COLO668 (cell line): ENCODE measurements around the gene LIN54.
A peak's percentile ranks its signal among the peaks of the same experiment; 100 is the strongest.
"Not testable (repeated sequence)": the region's sequence is repeated elsewhere in the genome, so short reads cannot be mapped to it uniquely, and the experiment has no call there.

Source experiments
- DNase-seq: peaks from one replicate; lab custom pipeline; 2025; ENCODE audit not compliant: unreplicated experiment; lab: John Stamatoyannopoulos, UW

LIN54 gene

DNA sequence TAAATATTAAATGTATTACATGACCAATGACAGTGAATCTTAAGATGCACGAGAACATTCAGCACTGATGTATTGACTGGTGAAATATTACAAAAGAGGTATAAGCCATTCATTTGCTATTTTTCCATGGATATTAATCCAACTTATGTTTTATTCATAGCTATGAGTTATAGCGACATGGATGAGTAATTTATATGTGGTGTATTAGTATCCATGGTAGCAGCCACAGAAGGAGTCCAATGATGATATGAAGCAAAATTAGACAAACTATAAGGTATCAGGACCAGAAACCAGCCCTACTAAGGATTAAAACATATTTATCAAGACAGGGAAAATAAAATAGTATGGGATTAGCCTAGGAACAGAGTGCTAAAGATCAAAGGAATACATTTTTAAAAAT is 59.4 kb downstream of the LIN54 start:
- DNase-seq = no peak

DNA sequence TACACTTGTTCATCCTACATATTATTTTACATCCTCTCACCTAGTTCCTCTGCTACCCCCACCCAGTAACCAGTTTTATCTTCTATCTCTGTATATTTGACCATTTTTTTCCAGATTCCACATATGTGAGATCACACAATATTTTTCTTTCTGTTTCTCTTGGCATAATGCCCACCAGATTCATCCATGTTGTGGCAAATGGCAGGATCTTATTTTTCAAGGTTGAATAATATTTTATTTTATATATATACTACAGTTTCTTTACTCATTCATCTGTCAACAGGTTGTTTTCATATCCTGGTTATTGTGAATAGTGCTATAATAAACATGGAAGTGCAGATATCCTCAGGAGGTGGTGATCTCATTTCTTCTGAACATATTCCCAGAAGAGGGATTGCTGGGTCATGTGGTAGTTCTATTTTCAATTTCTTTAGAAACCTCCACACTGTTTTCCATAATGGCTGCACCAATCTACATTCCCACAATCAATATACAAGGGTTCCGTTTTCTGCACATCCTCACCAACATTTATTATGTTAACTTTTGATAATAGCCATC is 61.9 kb downstream of the LIN54 start:
- DNase-seq = no peak

DNA sequence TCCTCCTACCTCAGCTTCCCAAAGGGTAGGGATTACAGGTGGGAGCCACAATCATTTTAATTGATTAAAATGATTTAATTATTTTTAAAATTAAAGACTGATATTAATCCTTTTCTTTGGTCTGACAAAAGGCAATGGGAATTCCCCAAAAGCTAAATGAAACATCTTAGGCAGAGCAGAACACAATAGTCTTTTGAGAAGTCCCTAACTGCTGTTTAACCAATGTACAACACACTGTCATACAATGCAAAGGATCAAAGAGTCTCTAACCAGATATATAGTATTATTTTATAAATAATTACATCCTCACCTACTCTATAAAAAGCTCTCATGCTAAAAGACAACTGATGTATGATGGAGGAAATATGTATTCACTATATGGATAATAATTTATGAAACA is 63.1 kb downstream of the LIN54 start:
- no peak for DNase-seq

DNA sequence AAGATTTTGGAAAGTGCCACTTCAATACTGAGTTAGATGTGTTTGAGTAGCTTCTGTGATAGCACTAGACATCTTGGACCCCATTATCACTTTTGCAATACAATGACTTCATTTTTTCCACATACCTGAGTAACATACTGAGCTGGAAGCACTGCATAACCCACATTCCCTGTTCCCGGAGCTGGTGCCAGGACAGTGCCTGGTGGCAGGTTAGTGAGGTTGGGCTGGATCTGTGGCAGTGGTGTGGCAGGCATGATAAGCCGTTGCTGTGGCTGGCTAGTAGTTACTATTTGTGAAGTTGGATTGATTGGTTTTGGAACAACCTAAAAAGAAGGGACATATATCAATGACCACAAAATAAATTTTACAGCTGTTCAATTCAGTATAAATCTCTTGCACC is 71.2 kb downstream of the LIN54 start:
- DNase-seq = no peak

DNA sequence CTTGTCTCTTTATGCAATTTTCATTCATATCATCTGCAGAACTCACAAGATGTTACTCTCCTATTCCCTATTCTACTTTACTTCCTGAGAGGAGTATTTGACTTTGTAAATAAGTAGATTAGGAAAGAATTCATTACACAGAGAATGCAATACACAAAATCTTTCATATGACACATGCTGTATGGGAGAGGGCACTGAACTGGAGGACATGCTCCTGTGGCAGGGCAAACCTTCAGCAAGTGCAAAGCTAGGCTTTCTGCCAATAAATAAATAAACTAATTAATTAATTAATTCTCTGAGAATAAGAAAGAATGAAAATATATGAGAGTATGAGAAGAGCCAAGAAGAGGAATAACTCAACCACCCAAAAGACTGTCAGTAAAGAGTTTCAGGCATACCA is 76.2 kb downstream of the LIN54 start:
- DNase-seq = no peak

GRCh38 chr4:82930848-82931755 is 79.5 kb downstream of the LIN54 start:
- DNase-seq = no peak

GRCh38 chr4:82921795-82922194 is 88.8 kb downstream of the LIN54 start:
- DNase-seq = no peak

- no peak for DNase-seq
Observed at GRCh38 chr4:82919386-82919785, 91.2 kb downstream of the LIN54 start.

- DNase-seq = no peak
Observed at GRCh38 chr4:82918091-82918490, 92.5 kb downstream of the LIN54 start.

- DNase-seq = not testable (repeated sequence)
Observed at GRCh38 chr4:82913968-82914367, 96.7 kb downstream of the LIN54 start.

DNA sequence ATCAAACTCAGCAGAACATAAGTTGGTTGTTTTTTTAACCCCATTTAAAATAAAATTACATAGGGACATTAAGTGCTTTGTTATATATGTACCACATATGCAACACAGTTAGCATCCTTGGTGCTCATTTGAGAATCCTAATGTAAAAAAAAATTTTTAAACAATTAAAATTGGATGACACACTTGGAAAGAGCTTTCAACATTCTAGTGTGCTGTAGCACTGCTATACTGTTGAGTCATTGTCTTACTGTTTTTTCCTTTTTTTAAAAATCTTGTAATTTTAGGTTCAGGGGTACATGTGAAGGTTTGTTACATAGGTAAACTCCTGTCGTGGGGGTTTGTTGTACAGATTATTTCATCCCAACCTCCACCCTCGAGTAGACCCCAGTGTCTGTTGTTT is 97.3 kb downstream of the LIN54 start:
- no peak for DNase-seq

DNA sequence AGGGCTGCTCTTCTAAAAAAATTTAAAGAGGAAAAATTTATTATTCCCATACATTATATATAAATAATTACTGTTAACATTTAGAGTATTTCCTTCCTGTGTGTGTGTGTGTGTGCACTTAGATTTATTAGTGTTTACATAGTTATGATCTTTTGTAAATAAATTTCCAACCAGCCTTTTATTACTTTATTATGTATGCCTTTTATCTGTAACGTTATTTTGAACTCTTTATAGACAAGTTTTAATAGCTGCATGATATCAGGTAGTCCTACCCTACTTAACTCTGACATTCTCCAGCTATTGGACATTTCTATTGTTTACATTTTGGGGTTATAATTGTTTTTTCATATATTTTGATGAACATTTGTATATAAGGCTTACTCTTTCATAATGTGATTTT is 101.3 kb downstream of the LIN54 start:
- no peak for DNase-seq

GRCh38 chr4:82906469-82906868 is 104.2 kb downstream of the LIN54 start:
- DNase-seq = no peak

GRCh38 chr4:82905205-82905604 is 105.4 kb downstream of the LIN54 start:
- no peak for DNase-seq

DNA sequence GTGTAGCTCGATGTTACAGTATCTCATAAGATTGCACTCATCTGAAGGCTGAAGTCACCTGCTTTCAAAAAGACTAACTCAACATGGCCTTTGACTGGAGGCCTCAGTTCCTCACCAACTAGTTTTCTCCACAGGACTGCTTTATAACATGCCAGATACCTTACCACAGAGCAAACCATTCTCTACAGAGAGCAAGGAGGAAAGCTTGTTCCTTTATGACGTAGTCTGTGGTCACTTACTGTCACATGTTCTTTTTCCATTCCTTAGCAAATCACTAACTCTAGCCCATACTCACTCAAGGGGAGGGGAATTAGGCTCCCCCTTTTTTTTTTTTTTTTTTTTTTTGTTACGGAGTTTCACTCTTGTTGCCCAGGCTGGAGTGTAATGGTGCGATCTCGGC is 106.9 kb downstream of the LIN54 start:
- no peak for DNase-seq

- DNase-seq = no peak
Observed at GRCh38 chr4:82901183-82901718, 109.4 kb downstream of the LIN54 start.

DNA sequence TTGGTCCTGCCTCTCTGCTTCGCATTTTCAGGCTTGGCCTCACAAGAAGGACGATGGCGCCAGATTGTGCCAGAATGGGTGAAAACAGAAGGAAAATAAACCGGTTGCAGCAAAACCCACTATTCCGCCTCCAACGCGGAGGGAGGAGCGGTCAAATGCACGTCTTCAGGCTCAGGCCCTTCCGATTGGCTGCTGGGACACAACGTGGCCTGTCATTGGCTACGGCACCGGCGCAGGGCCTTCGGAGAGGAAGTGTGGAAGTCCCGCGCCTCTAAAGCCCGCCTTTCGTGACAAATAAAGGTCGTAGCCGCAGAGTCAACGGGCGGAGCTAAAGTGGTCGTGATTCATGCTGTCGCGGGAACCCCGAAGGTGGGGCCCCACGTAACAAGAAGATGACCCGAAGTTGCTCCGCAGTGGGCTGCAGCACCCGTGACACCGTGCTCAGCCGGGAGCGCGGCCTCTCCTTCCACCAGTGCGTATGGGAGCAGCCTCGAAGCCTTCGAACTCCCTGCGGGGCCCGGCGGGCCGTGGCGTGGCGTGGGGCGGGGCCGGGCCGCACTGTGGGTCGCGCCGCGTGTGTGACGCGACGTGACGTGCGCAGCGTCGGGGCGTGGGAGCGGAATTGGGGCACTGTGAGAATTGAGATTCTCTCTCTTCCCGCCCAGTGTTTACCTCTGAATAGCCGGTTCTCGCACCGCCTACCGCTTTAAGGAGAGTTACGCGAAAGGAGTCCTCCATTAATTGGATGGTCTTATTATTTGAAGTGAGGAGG is 110.0 kb downstream of the LIN54 start, which contains the start of gene THAP9:
Gene THAP9, plus strand, starts transcription at position 325 of the 772 bp plus-strand sequence. Its CDS starts 68 bp downstream, at position 393.
- DNase-seq = peak; percentile 98

DNA sequence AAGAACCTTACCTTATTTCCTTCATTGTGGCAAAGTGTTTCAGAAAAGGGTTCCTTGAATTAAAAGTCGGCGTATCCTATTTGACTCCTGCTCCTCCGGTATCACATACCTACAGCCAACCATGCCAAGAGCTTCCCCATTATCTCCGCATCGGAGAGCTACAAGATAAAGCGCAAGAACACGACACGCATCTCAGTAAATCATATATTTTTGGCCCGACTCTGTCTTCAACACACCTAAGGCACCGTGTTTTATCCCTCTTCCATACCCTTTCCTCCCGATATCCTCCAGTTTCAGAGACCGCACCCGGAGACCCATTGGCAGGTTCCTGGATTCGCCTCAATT is 110.6 kb downstream of the LIN54 start:
- DNase-seq = no peak

DNA sequence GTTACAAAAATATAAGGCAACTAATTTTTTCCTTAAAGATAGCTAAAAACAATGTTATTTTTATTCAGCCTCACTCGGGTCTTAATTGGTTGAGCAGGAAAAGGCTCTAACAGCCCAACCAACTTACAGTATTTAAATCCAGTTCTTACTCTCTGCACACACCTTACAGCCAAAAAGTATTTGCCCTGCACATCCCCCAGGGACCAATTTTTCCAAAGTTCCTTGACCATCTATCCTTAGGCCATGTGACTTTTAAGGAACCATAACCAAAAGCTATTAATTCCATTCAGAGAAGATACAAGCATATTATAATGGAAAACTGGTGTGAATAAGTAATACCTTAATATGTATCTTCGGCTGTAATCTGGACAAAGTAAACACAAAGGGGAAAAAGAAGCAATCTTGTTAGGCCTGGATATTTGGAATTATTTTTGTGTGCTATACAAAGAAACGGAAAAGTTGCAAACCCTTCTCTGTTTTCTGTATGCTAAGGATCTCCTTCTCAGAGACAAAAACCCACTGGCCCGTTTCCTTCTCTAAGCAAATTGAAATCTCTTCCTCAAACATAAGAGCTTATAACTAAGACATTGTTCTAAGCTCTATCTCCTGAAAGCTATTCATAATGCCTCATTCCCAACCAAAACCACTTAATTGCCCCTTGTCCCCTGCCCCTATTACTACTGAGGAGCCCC is 111.1 kb downstream of the LIN54 start:
- no peak for DNase-seq

DNA sequence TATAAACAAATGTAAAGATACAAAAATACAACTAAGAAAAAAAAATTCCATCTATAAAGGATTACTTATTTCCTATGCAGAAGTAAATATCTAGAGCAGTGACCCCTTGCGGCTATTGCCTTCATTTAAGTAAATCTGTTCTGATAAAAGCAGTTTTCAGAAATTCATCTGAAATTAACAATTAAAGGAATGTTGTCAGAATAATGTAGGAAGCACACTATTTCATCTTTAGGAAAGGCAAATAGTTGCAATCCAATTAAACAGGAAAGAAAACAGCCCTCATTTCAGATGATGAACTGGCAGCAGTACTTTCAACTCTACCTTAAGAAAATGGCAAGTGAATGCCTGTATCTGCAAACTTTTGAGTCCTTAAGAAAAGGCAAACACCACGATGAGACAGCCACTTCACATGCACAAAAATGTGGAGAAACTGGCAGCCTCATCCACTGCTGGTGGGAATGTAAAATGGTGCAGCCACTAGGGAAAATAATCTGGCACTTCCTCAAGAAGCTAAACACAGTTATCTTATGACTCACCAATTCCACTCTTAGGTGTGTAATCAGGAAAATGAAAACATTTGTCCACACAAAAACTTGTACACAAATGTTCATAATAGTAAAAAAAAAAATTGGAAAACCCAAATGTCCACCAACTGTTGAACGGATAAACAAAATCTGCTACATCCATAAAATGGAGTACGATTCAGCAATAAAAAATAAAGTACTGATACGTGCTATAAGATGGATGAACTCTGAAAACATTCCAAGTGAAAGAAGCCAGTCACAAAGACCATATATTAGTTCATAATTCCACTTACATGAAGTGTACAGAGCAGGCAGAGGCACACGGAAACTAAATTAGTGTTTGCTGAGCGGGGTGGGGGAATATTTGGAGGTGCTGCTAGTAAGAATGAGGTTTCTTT is 112.0 kb downstream of the LIN54 start:
- no peak for DNase-seq
